Thyroid gland (tissue), 4 donors: ENCODE data around the gene PTPRN2.

Experiments used
- CTCF ChIP-seq, 6 experiments: fragments of 200-600 bp in 3 of 6; fragments of 450-650 bp in 3 of 6; sonication (generic) in 3 of 6; IDR thresholded peaks; one replicate each; pipeline ENCODE4 v1.5.1; 2016 to 2019; ENCODE audit warnings: antibody characterized with exemption in 6 of 6, mild to moderate bottlenecking in 2 of 6, inconsistent platforms in 1 of 6, moderate library complexity in 1 of 6
- POLR2A ChIP-seq, 2 donors: fragments of 450-650 bp; IDR thresholded peaks; one replicate each; pipeline ENCODE4 v1.6.1; 2017; ENCODE audit warnings: antibody characterized with exemption in 2 of 2, mild to moderate bottlenecking in 2 of 2, moderate library complexity in 1 of 2

GRCh38 chr7:158364451-158364850 is 223.2 kb downstream of the PTPRN2 start:
- TF ChIP-seq POLR2A (IDR thresholded peaks at IDR 0.05): no peak
- no peak for TF ChIP-seq CTCF (IDR thresholded peaks at IDR 0.05)
